Stimulated activated memory B cell treated with anti-CD40 and anti-IgM and Interleukin-4, amounts not matched to agents 10 μg/mL and 1 μg/mL and 100 μg/mL, for 72 hours (primary cell): ENCODE data around the gene NUP214.

Experiments
- ATAC-seq: fragments of 150-1000 bp; cut with Tn5 transposase; 2 replicates; pipeline ENCODE4 v1.10.0; 2021
- H3K27ac Mint-ChIP-seq: one replicate; pipeline ENCODE4 v1.8.0; 2022; ENCODE audit warnings: mild to moderate bottlenecking, mixed read lengths
- H3K27me3 Mint-ChIP-seq: one replicate; pipeline ENCODE4 v1.8.0; 2022; ENCODE audit warnings: mixed read lengths
- H3K36me3 Mint-ChIP-seq: one replicate; pipeline ENCODE4 v1.8.0; 2022; ENCODE audit warnings: mixed read lengths
- H3K4me1 Mint-ChIP-seq: one replicate; pipeline ENCODE4 v1.8.0; 2022; ENCODE audit warnings: mixed read lengths
- H3K4me3 Mint-ChIP-seq: one replicate; pipeline ENCODE4 v1.8.0; 2022; ENCODE audit warnings: mild to moderate bottlenecking, moderate library complexity, mixed read lengths
- H3K9me3 Mint-ChIP-seq: one replicate; pipeline ENCODE4 v1.8.0; 2022; ENCODE audit warnings: mixed read lengths

The NUP214 gene

DNA sequence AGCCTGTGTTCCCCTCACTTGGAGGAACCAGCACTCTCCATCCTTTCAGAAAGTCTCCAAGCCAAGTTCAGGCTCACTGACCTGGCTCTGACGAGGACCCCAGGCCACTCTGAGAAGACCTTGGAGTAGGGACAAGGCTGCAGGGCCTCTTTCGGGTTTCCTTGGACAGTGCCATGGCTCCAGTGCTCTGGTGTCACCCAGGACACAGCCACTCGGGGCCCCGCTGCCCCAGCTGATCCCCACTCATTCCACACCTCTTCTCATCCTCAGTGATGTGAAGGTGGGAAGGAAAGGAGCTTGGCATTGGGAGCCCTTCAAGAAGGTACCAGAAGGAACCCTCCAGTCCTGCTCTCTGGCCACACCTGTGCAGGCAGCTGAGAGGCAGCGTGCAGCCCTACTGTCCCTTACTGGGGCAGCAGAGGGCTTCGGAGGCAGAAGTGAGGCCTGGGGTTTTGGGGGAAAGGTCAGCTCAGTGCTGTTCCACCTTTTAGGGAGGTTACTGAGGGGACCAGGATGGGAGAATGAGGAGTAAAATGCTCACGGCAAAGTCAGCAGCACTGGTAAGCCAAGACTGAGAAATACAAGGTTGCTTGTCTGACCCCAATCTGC lies 4.7 kb upstream of the NUP214 start:
- ATAC-seq: no peak
- peaks cover 9% of the 10 kb centered on the region for H3K4me1 Mint-ChIP-seq
- no peaks in the 10 kb centered on the region for H3K36me3 Mint-ChIP-seq
- no peaks in the 10 kb centered on the region for H3K9me3 Mint-ChIP-seq
- H3K4me3 Mint-ChIP-seq: no peak overlapping the region
- peaks cover 39% of the 10 kb centered on the region for H3K27me3 Mint-ChIP-seq
- H3K27ac Mint-ChIP-seq: no peak overlapping the region

- peaks cover 39% of the 10 kb centered on the region for H3K27me3 Mint-ChIP-seq
- no peak overlapping the region for H3K4me3 Mint-ChIP-seq
- peaks cover 14% of the 10 kb centered on the region for H3K4me1 Mint-ChIP-seq
- no peak for ATAC-seq
- H3K36me3 Mint-ChIP-seq: no peaks in the 10 kb centered on the region
- no peaks in the 10 kb centered on the region for H3K9me3 Mint-ChIP-seq
- no peak overlapping the region for H3K27ac Mint-ChIP-seq
These were observed 4.0 kb upstream of the NUP214 start for GRCh38 chr9:131121346-131121745.

- H3K4me3 Mint-ChIP-seq: no peak overlapping the region
- H3K36me3 Mint-ChIP-seq: no peaks in the 10 kb centered on the region
- H3K27ac Mint-ChIP-seq: peak overlapping the region; percentile 17
- H3K4me1 Mint-ChIP-seq: peaks cover 17% of the 10 kb centered on the region
- no peaks in the 10 kb centered on the region for H3K9me3 Mint-ChIP-seq
- ATAC-seq: no peak
- peaks cover 33% of the 10 kb centered on the region for H3K27me3 Mint-ChIP-seq
These were observed 3.2 kb upstream of the NUP214 start for GRCh38 chr9:131122158-131122557.

DNA sequence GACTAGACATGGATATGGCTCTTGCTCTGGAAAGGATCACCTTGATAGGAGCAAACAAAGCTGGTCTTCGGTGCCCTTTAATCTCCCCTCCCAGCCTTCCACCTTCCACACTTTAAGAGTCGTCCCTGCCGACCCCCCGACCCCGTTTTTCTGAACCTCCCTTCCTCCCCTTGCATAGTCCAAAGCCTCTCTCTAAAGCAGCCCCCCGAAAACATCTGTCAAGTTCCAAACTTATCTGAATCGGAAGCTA lies 423 bp upstream of the NUP214 start:
- Mint-ChIP-seq H3K9me3 (no peaks in the 10 kb centered on the region), H3K4me1 (peaks cover 22% of the 10 kb centered on the region), H3K36me3 (peaks cover 10% of the 10 kb centered on the region), H3K27me3 (peaks cover 7% of the 10 kb centered on the region), H3K4me3 (peak overlapping the region; percentile 90), H3K27ac (peak overlapping the region; percentile 97)
- no peak for ATAC-seq

DNA sequence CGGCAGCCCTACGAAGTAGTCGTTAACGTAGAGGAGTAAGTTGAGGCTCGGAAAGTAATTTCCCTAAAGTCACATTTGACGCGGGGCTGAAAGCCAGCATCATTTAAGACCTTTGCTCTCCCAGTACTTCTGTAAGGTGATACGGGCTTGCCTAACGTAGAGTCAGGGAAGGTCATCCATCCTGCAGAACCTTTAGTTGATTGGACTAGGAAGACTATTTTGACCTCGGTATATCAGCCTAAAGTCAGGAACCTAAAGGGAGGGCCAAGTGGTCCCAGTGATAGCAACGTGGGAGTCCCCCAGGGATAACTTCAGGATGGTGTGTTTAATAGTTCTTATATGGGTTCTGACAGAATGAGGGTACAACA lies 657 bp downstream of the NUP214 start:
- no peaks in the 10 kb centered on the region for H3K27me3 Mint-ChIP-seq
- H3K4me1 Mint-ChIP-seq: peaks cover 22% of the 10 kb centered on the region
- peak overlapping the region; percentile 97 for H3K27ac Mint-ChIP-seq
- peak overlapping the region; percentile 90 for H3K4me3 Mint-ChIP-seq
- no peak for ATAC-seq
- no peaks in the 10 kb centered on the region for H3K9me3 Mint-ChIP-seq
- peaks cover 11% of the 10 kb centered on the region for H3K36me3 Mint-ChIP-seq

DNA sequence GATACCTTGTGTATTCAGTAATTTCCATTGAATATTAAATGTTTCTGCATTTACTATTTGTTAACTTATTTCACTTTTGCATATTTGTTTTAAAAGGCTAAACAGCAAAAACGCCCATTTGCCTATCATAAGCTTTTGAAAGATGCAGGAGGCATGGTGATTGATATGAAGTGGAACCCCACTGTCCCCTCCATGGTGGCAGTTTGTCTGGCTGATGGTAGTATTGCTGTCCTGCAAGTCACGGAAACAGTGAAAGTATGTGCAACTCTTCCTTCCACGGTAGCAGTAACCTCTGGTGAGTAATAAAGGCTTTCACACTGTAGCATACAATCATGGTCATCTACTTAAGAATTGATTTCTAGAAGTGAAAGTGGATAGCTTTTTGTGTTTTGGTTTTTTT lies 3.8 kb downstream of the NUP214 start:
- Mint-ChIP-seq H3K27ac (no peak overlapping the region), H3K4me3 (no peak overlapping the region)

GRCh38 chr9:131138676-131139075 lies 13.3 kb downstream of the NUP214 start:
- no peak overlapping the region for H3K27ac Mint-ChIP-seq
- ATAC-seq: no peak
- H3K36me3 Mint-ChIP-seq: peaks cover 68% of the 10 kb centered on the region
- no peaks in the 10 kb centered on the region for H3K27me3 Mint-ChIP-seq
- H3K4me1 Mint-ChIP-seq: no peaks in the 10 kb centered on the region
- no peaks in the 10 kb centered on the region for H3K9me3 Mint-ChIP-seq
- no peak overlapping the region for H3K4me3 Mint-ChIP-seq

More for the DNA sequence above, 3.8 kb downstream of the NUP214 start:
- Mint-ChIP-seq H3K36me3 (peaks cover 35% of the 10 kb centered on the region), H3K4me1 (peaks cover 22% of the 10 kb centered on the region), H3K9me3 (no peaks in the 10 kb centered on the region), H3K27me3 (no peaks in the 10 kb centered on the region)
- ATAC-seq: no peak

DNA sequence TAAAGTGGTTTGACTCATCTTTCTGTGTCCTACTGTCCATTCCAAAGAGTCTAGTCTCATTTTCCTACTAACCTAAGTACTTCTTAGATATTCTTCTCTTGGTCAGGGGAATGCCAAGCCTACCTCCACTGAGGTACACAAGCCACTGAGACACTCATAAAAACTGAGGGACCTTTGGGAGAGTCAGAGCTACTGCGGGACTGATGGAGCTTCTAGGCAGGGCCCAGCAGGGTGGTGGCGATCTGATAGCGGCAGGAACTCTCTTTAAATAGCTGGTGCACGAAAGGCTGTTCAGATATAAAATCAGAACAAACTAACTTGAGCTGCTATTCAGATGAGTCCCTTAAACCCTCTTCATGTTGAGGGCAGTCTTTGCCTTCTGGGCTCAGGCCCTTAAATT lies 14.7 kb downstream of the NUP214 start:
- no peak overlapping the region for H3K27ac Mint-ChIP-seq
- H3K4me1 Mint-ChIP-seq: no peaks in the 10 kb centered on the region
- H3K9me3 Mint-ChIP-seq: no peaks in the 10 kb centered on the region
- peaks cover 73% of the 10 kb centered on the region for H3K36me3 Mint-ChIP-seq
- no peak overlapping the region for H3K4me3 Mint-ChIP-seq
- no peak for ATAC-seq
- H3K27me3 Mint-ChIP-seq: no peaks in the 10 kb centered on the region

GRCh38 chr9:131140550-131140949 lies 15.2 kb downstream of the NUP214 start:
- ATAC-seq: no peak
- H3K27ac Mint-ChIP-seq: no peak overlapping the region
- H3K4me1 Mint-ChIP-seq: no peaks in the 10 kb centered on the region
- H3K27me3 Mint-ChIP-seq: no peaks in the 10 kb centered on the region
- H3K4me3 Mint-ChIP-seq: no peak overlapping the region
- H3K9me3 Mint-ChIP-seq: no peaks in the 10 kb centered on the region
- peaks cover 75% of the 10 kb centered on the region for H3K36me3 Mint-ChIP-seq

- H3K4me3 Mint-ChIP-seq: no peak overlapping the region
- H3K36me3 Mint-ChIP-seq: peaks cover 71% of the 10 kb centered on the region
- H3K9me3 Mint-ChIP-seq: no peaks in the 10 kb centered on the region
- no peaks in the 10 kb centered on the region for H3K4me1 Mint-ChIP-seq
- no peak overlapping the region for H3K27ac Mint-ChIP-seq
- no peaks in the 10 kb centered on the region for H3K27me3 Mint-ChIP-seq
- no peak for ATAC-seq
These were observed 16.8 kb downstream of the NUP214 start for GRCh38 chr9:131142160-131142559.

DNA sequence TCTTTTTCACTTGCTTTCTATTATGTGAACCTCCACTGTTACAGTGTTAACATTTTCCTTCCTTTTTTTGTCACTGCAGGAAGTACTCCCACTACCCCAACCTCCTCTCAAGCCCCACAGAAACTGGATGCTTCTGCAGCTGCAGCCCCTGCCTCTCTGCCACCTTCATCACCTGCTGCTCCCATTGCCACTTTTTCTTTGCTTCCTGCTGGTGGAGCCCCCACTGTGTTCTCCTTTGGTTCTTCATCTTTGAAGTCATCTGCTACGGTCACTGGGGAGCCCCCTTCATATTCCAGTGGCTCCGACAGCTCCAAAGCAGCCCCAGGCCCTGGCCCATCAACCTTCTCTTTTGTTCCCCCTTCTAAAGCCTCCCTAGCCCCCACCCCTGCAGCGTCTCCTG lies 18.8 kb downstream of the NUP214 start:
- Mint-ChIP-seq H3K36me3 (peaks cover 66% of the 10 kb centered on the region), H3K27ac (no peak overlapping the region), H3K9me3 (no peaks in the 10 kb centered on the region), H3K4me1 (no peaks in the 10 kb centered on the region), H3K4me3 (no peak overlapping the region), H3K27me3 (no peaks in the 10 kb centered on the region)
- ATAC-seq: no peak

DNA sequence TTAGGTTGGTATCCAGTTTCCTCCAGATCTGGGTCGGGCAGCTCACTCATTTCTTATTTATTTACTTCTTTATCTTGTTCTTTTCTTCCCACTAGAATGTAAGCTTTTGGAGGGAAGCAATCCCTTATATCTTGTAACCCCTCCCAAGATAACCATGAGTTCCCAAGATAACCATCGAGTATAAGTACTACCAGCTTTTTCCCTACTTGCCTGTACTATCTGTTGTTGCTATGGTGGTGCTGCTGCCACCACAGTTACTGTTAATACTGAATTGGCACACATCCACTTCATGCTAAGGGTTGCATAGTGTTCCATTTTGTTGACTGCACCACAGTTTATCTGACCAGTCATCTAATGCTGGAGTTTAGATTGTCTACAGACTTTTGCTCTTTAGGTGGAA lies 19.9 kb downstream of the NUP214 start:
- no peaks in the 10 kb centered on the region for H3K4me1 Mint-ChIP-seq
- no peak overlapping the region for H3K4me3 Mint-ChIP-seq
- no peak for ATAC-seq
- H3K27me3 Mint-ChIP-seq: no peaks in the 10 kb centered on the region
- H3K27ac Mint-ChIP-seq: no peak overlapping the region
- no peaks in the 10 kb centered on the region for H3K9me3 Mint-ChIP-seq
- H3K36me3 Mint-ChIP-seq: peaks cover 66% of the 10 kb centered on the region

GRCh38 chr9:131146186-131146585 lies 20.8 kb downstream of the NUP214 start:
- Mint-ChIP-seq H3K36me3 (peaks cover 60% of the 10 kb centered on the region), H3K27ac (no peak overlapping the region), H3K27me3 (no peaks in the 10 kb centered on the region), H3K4me3 (no peak overlapping the region), H3K4me1 (no peaks in the 10 kb centered on the region), H3K9me3 (no peaks in the 10 kb centered on the region)
- no peak for ATAC-seq

DNA sequence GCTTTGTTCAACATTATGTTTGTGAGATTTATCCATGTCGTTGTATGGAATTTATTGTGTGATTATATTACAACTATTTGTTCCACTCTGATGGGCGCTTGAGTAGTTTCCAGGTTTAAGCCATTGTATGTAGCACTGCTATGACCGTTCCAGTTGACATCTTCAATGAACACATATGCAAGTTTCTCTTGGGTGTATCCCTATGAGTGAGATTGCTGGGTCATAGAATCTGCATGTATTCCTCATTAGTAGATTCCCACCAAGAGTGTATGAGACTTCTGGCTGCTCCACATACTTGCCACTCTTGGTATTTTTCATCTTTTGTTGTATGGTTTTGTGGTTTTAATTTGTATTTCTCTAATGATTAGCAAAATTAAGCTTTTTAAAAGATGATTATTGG lies 22.9 kb downstream of the NUP214 start:
- no peak for ATAC-seq
- H3K9me3 Mint-ChIP-seq: no peaks in the 10 kb centered on the region
- no peak overlapping the region for H3K4me3 Mint-ChIP-seq
- H3K36me3 Mint-ChIP-seq: peaks cover 72% of the 10 kb centered on the region
- H3K27ac Mint-ChIP-seq: no peak overlapping the region
- H3K27me3 Mint-ChIP-seq: no peaks in the 10 kb centered on the region
- H3K4me1 Mint-ChIP-seq: no peaks in the 10 kb centered on the region

- Mint-ChIP-seq H3K27ac (no peak overlapping the region), H3K4me1 (no peaks in the 10 kb centered on the region), H3K9me3 (no peaks in the 10 kb centered on the region), H3K36me3 (peaks cover 70% of the 10 kb centered on the region), H3K4me3 (no peak overlapping the region), H3K27me3 (no peaks in the 10 kb centered on the region)
- ATAC-seq: no peak
These were observed 23.7 kb downstream of the NUP214 start for GRCh38 chr9:131148966-131149687.

DNA sequence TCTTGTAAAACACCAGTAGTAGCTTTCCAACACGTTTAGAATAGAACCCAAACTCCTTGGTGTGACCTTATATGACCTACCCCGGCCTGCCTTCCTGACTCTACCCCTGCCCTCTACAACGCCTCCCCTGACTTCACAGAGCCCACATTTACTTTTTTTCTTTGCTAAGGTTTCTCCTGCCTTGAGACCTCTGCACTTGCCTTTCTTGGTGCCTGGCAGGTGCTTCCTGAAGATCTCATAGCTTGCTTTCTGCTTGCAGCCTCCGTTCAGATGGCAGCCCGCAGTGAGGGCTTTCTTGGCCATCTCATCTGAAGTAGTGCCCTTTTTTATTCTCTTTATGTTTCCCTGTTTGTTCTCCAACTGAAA lies 24.3 kb downstream of the NUP214 start:
- ATAC-seq: no peak
- no peak overlapping the region for H3K4me3 Mint-ChIP-seq
- no peaks in the 10 kb centered on the region for H3K27me3 Mint-ChIP-seq
- H3K4me1 Mint-ChIP-seq: no peaks in the 10 kb centered on the region
- H3K36me3 Mint-ChIP-seq: peaks cover 70% of the 10 kb centered on the region
- H3K27ac Mint-ChIP-seq: no peak overlapping the region
- H3K9me3 Mint-ChIP-seq: no peaks in the 10 kb centered on the region
